ENCODE measurements around the gene ELANE. TPM values are rescaled to one million over a fixed set of nuclear protein-coding genes. Genes with fewer than 3 reads are reported as not detected.

Gene ELANE
- total and polyA plus RNA-seq, 9 of the 15 experiments (the other 6 are each of a cell fraction or from before 2014, with no cell fraction given): not detected

GRCh38 chr19:861756-862580 lies 9.9 kb downstream of the ELANE start (continued):
- peak; percentile 54; the same call in 1 of the 2 replicates for TF ChIP-seq RB1 (IDR thresholded peaks at IDR 0.05; ENCODE audit: low read depth)
- 0 out of 2 replicates have a peak, but pooled peaks have one; percentile 69 for TF ChIP-seq KAT7 (CRISPR knock-in tag; IDR thresholded peaks at IDR 0.05; ENCODE audit: borderline replicate concordance)
- peak; percentile 97 for TF ChIP-seq L3MBTL2 (IDR thresholded peaks at IDR 0.05)
- TF ChIP-seq, protein P1, sequence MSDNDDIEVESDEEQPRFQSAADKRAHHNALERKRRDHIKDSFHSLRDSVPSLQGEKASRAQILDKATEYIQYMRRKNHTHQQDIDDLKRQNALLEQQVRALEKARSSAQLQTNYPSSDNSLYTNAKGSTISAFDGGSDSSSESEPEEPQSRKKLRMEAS (CRISPR knock-in tag; IDR thresholded peaks at IDR 0.05): peak; percentile 98
- TF ChIP-seq EP400 (IDR thresholded peaks at IDR 0.05): peak; percentile 87; the same call in 1 of the 2 replicates
- TF ChIP-seq CREM (IDR thresholded peaks at IDR 0.05; ENCODE audit: low read depth): peak; percentile 72
- no peak for TF ChIP-seq ZC3H8 (IDR thresholded peaks at IDR 0.05)
- TF ChIP-seq SMAD4 (CRISPR knock-in tag; conservative IDR thresholded peaks at IDR 0.05): peak; percentile 75; the same call in 1 of the 2 replicates
- 0 out of 2 replicates have a peak, but pooled peaks have one; percentile 36 for TF ChIP-seq ZNF24 (IDR thresholded peaks at IDR 0.05)
- peak; percentile 79 for TF ChIP-seq ZEB2 (IDR thresholded peaks at IDR 0.05)
- TF ChIP-seq CREB3L1 (IDR thresholded peaks at IDR 0.05; ENCODE audit: borderline replicate concordance, low read depth): peak; percentile 69; the same call in 1 of the 2 replicates
- TF ChIP-seq, protein P2, sequence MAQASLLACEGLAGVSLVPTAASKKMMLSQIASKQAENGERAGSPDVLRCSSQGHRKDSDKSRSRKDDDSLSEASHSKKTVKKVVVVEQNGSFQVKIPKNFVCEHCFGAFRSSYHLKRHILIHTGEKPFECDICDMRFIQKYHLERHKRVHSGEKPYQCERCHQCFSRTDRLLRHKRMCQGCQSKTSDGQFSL (CRISPR knock-in tag; IDR thresholded peaks at IDR 0.05): peak; percentile 76
- TF ChIP-seq, protein P2 (tag; IDR thresholded peaks at IDR 0.05): no peak
- peak; percentile 74 for TF ChIP-seq MTA3 (IDR thresholded peaks at IDR 0.05; ENCODE audit: borderline replicate concordance)
- peak; percentile 34; the same call in 1 of the 2 replicates for TF ChIP-seq ZNF511 (CRISPR knock-in tag; IDR thresholded peaks at IDR 0.05)
- peak; percentile 68; the same call in 1 of the 2 replicates for TF ChIP-seq CREB1 (IDR thresholded peaks at IDR 0.05)
- TF ChIP-seq CREB1 (CRISPR knock-in tag; IDR thresholded peaks at IDR 0.05): peak; percentile 79
- TF ChIP-seq FOXP1 (CRISPR knock-in tag; IDR thresholded peaks at IDR 0.05): peak; percentile 85; the same call in 1 of the 2 replicates
- TF ChIP-seq BHLHE40 (IDR thresholded peaks at IDR 0.05; ENCODE audit: low read length): peak; percentile 88
- peak; percentile 82 to 86 for TF ChIP-seq NRF1 (conservative IDR thresholded peaks at IDR 0.05 in 1 of 2, IDR thresholded peaks at IDR 0.05 in 1 of 2)
- 0 out of 2 replicates have a peak, but pooled peaks have one; percentile 19 for TF ChIP-seq ZBTB17 (CRISPR knock-in tag; IDR thresholded peaks at IDR 0.05)
- TF ChIP-seq ATF1 (CRISPR knock-in tag; IDR thresholded peaks at IDR 0.05): no peak
- TF ChIP-seq ATF1 (tag; IDR thresholded peaks at IDR 0.05): peak; percentile 58
